ENCODE measurements around the gene MTAP.

MTAP gene

GRCh38 chr9:21933281-21933680 is 130.8 kb downstream of the MTAP start:
- H3K4me3 ChIP-seq (replicated peaks; ENCODE audit: low read depth, low read length), result no peak overlapping the region
- no peak for TF ChIP-seq CTCF (IDR thresholded peaks at IDR 0.05; ENCODE audit: low read depth, low read length, missing control alignments)
- no peak for DNase-seq (ENCODE audit: extremely low read depth, low read depth)

- TF ChIP-seq CTCF (IDR thresholded peaks at IDR 0.05; ENCODE audit: low read depth, low read length, missing control alignments), result no peak
- no peak for DNase-seq (ENCODE audit: extremely low read depth, low read depth)
- H3K4me3 ChIP-seq (replicated peaks; ENCODE audit: low read depth, low read length), result no peak overlapping the region
Measured at GRCh38 chr9:21933865-21934264, 131.4 kb downstream of the MTAP start.

- no peak overlapping the region for H3K4me3 ChIP-seq (replicated peaks; ENCODE audit: low read depth, low read length)
- DNase-seq (ENCODE audit: extremely low read depth, low read depth), result no peak
- no peak for TF ChIP-seq CTCF (IDR thresholded peaks at IDR 0.05; ENCODE audit: low read depth, low read length, missing control alignments)
Measured at GRCh38 chr9:21935631-21936030, 133.2 kb downstream of the MTAP start.

GRCh38 chr9:21936161-21936560 is 133.7 kb downstream of the MTAP start:
- TF ChIP-seq CTCF (IDR thresholded peaks at IDR 0.05; ENCODE audit: low read depth, low read length, missing control alignments), result no peak
- H3K4me3 ChIP-seq (replicated peaks; ENCODE audit: low read depth, low read length), result no peak overlapping the region
- no peak for DNase-seq (ENCODE audit: extremely low read depth, low read depth)

- no peak for DNase-seq (ENCODE audit: extremely low read depth, low read depth)
- no peak for TF ChIP-seq CTCF (IDR thresholded peaks at IDR 0.05; ENCODE audit: low read depth, low read length, missing control alignments)
Measured at GRCh38 chr9:21941337-21941995, 139.0 kb downstream of the MTAP start.

GRCh38 chr9:21943464-21943863 is 141.0 kb downstream of the MTAP start:
- DNase-seq (ENCODE audit: extremely low read depth, low read depth), result no peak
- TF ChIP-seq CTCF (IDR thresholded peaks at IDR 0.05; ENCODE audit: low read depth, low read length, missing control alignments), result no peak
- H3K4me3 ChIP-seq (replicated peaks; ENCODE audit: low read depth, low read length), result no peak overlapping the region

More at GRCh38 chr9:21941337-21941995, 139.0 kb downstream of the MTAP start:
- H3K4me3 ChIP-seq (replicated peaks; ENCODE audit: low read depth, low read length), result no peak overlapping the region

GRCh38 chr9:21945606-21946005 is 143.2 kb downstream of the MTAP start:
- DNase-seq (ENCODE audit: extremely low read depth, low read depth), result no peak
- TF ChIP-seq CTCF (IDR thresholded peaks at IDR 0.05; ENCODE audit: low read depth, low read length, missing control alignments), result no peak
- H3K4me3 ChIP-seq (replicated peaks; ENCODE audit: low read depth, low read length), result no peak overlapping the region
